Activated naive CD4-positive, alpha-beta T cell (primary cell): ENCODE measurements around the gene LCN10.
"Not testable (repeated sequence)": the region's sequence is repeated elsewhere in the genome, so short reads cannot be mapped to it uniquely, and the experiment has no call there.

Experiments
- DNase-seq, 4 experiments: peaks; one replicate each; lab custom pipeline; 2025; lab: John Stamatoyannopoulos, UW

LCN10 gene

GRCh38 chr9:136719195-136719880 is 23.4 kb downstream of the LCN10 start:
- DNase-seq: no peak

GRCh38 chr9:136718345-136719194 is 24.2 kb downstream of the LCN10 start:
- no peak for DNase-seq

- no peak for DNase-seq
Observed at GRCh38 chr9:136717399-136717798, 25.3 kb downstream of the LCN10 start.

- no peak for DNase-seq
Observed at GRCh38 chr9:136714893-136715274, 27.9 kb downstream of the LCN10 start.

GRCh38 chr9:136714096-136714892 is 28.4 kb downstream of the LCN10 start:
- DNase-seq: no peak

- DNase-seq: no peak
Observed at GRCh38 chr9:136713550-136713949, 29.2 kb downstream of the LCN10 start.

- no peak for DNase-seq
Observed at GRCh38 chr9:136712690-136713544, 29.8 kb downstream of the LCN10 start.

- DNase-seq: no peak
Observed at GRCh38 chr9:136711751-136712689, 30.7 kb downstream of the LCN10 start, which contains the start of gene DIPK1B. DIPK1B (plus strand) TSS chr9:136712572; CDS start chr9:136712666, 94 bp downstream.

GRCh38 chr9:136711219-136711648 is 31.5 kb downstream of the LCN10 start:
- DNase-seq: not testable (repeated sequence)

- DNase-seq: no peak
Observed at GRCh38 chr9:136710543-136710942, 32.2 kb downstream of the LCN10 start.

GRCh38 chr9:136709454-136710109 is 33.2 kb downstream of the LCN10 start:
- no peak for DNase-seq

GRCh38 chr9:136707849-136708517 is 34.8 kb downstream of the LCN10 start:
- DNase-seq: no peak

- DNase-seq: no peak
Observed at GRCh38 chr9:136707011-136707410, 35.7 kb downstream of the LCN10 start.

- no peak for DNase-seq
Observed at GRCh38 chr9:136705564-136705963, 37.2 kb downstream of the LCN10 start.

GRCh38 chr9:136704741-136705140 is 38.0 kb downstream of the LCN10 start:
- DNase-seq: not testable (repeated sequence)

- DNase-seq: no peak
Observed at GRCh38 chr9:136703276-136703860, 39.4 kb downstream of the LCN10 start.

- DNase-seq: no peak
Observed at GRCh38 chr9:136701668-136702053, 41.1 kb downstream of the LCN10 start.

GRCh38 chr9:136700959-136701667 is 41.6 kb downstream of the LCN10 start:
- peak; percentile 22 to 34 (median 28) for DNase-seq
